ENCODE results near the gene ZNF497. TPM values are rescaled to one million over a fixed set of nuclear protein-coding genes. Genes with fewer than 3 reads are reported as not detected.

Gene ZNF497
- total and polyA plus RNA-seq, 4 donors = 0.32 to 0.87 (median 0.79) TPM; not detected in 1

Small RNAs within 50 kb of the gene (microRNA-seq; reads per million reads assigned to microRNA genes)
- 0 reads per million in 2 donors for gene MIR4754
- 0 reads per million in 2 donors for gene MIR6806

Other genes with a start within 250 kb of the ZNF497 start
- 10 to 100 TPM in 1 of 2 donors, 1 to 10 TPM in 1; 9.4 to 10.6 TPM for gene ZNF329, start 212.0 kb downstream of the ZNF497 start, total RNA-seq
- gene ZNF329, start 212.0 kb downstream of the ZNF497 start, polyA plus RNA-seq = 1 to 10 TPM; 4.1 to 5.5 TPM
- 10 to 100 TPM; 25.5 to 26.0 TPM for gene ZNF274, start 179.7 kb downstream of the ZNF497 start, total RNA-seq
- 10 to 100 TPM in 1 of 2 donors, 1 to 10 TPM in 1; 4.1 to 14.6 TPM for gene ZNF274, start 179.7 kb downstream of the ZNF497 start, polyA plus RNA-seq
- 10 to 100 TPM; 16.5 to 26.2 TPM for gene ZNF544, start 133.8 kb downstream of the ZNF497 start, total RNA-seq
- 10 to 100 TPM; 11.2 to 15.4 TPM for gene ZNF544, start 133.8 kb downstream of the ZNF497 start, polyA plus RNA-seq
- 1 to 10 TPM; 5.9 to 7.8 TPM for gene ZNF8, start 83.8 kb downstream of the ZNF497 start, total RNA-seq
- gene ZNF8, start 83.8 kb downstream of the ZNF497 start, polyA plus RNA-seq = 1 to 10 TPM in 1 of 2 donors, under 1 TPM in 1; 0.38 to 1.9 TPM
- gene ERVK3-1, start 57.4 kb downstream of the ZNF497 start, total RNA-seq = 10 to 100 TPM; 33.6 to 34.3 TPM
- 10 to 100 TPM; 26.4 to 48.1 TPM for gene ERVK3-1, start 57.4 kb downstream of the ZNF497 start, polyA plus RNA-seq
- gene ZSCAN22, start 35.8 kb downstream of the ZNF497 start, total RNA-seq = 1 to 10 TPM; 2.2 to 3.1 TPM
- gene ZSCAN22, start 35.8 kb downstream of the ZNF497 start, polyA plus RNA-seq = under 1 TPM; 0.25 to 0.43 TPM
- 10 to 100 TPM in 1 of 2 donors, 1 to 10 TPM in 1; 9.7 to 11.3 TPM for gene A1BG, start 9.3 kb downstream of the ZNF497 start, total RNA-seq
- 10 to 100 TPM; 21.5 to 81.6 TPM for gene A1BG, start 9.3 kb downstream of the ZNF497 start, polyA plus RNA-seq
- 1 to 10 TPM in 1 of 2 donors, under 1 TPM in 1; 0.65 to 1.8 TPM for gene ZNF837, start 18.3 kb upstream of the ZNF497 start, total RNA-seq
- gene ZNF837, start 18.3 kb upstream of the ZNF497 start, polyA plus RNA-seq = 1 to 10 TPM in 1 of 2 donors, under 1 TPM in 1; 0.75 to 1.2 TPM
- 100 to 1,000 TPM; 609 to 674 TPM for gene RPS5, start 24.5 kb upstream of the ZNF497 start, total RNA-seq
- 1,000 to 10,000 TPM; 1,453 to 1,636 TPM for gene RPS5, start 24.5 kb upstream of the ZNF497 start, polyA plus RNA-seq
- gene RNF225, start 32.9 kb upstream of the ZNF497 start, total RNA-seq = not detected
- gene RNF225, start 32.9 kb upstream of the ZNF497 start, polyA plus RNA-seq = not detected
- gene ZNF584, start 45.9 kb upstream of the ZNF497 start, total RNA-seq = 10 to 100 TPM; 11.8 to 13.4 TPM
- 10 to 100 TPM in 1 of 2 donors, under 1 TPM in 1; 0.75 to 10.3 TPM for gene ZNF584, start 45.9 kb upstream of the ZNF497 start, polyA plus RNA-seq
- gene ZNF132, start 77.4 kb upstream of the ZNF497 start, total RNA-seq = 1 to 10 TPM; 4.5 to 5.4 TPM
- gene ZNF132, start 77.4 kb upstream of the ZNF497 start, polyA plus RNA-seq = 1 to 10 TPM in 1 of 2 donors, under 1 TPM in 1; 0.38 to 1.4 TPM
- 1 to 10 TPM; 4.6 to 5.7 TPM for gene ZNF324B, start 88.9 kb upstream of the ZNF497 start, total RNA-seq
- 1 to 10 TPM; 1.5 to 2.3 TPM for gene ZNF324B, start 88.9 kb upstream of the ZNF497 start, polyA plus RNA-seq
- gene ZNF324, start 104.3 kb upstream of the ZNF497 start, total RNA-seq = 10 to 100 TPM; 10.8 to 14.1 TPM
- 1 to 10 TPM; 2.3 to 4.6 TPM for gene ZNF324, start 104.3 kb upstream of the ZNF497 start, polyA plus RNA-seq
- 1 to 10 TPM; 6.4 to 9.9 TPM for gene ZNF446, start 113.6 kb upstream of the ZNF497 start, total RNA-seq
- gene ZNF446, start 113.6 kb upstream of the ZNF497 start, polyA plus RNA-seq = 10 to 100 TPM; 10.4 to 26.1 TPM
- gene SLC27A5, start 149.2 kb upstream of the ZNF497 start, total RNA-seq = 1 to 10 TPM; 8.1 to 9.8 TPM
- gene SLC27A5, start 149.2 kb upstream of the ZNF497 start, polyA plus RNA-seq = 10 to 100 TPM; 12.5 to 24.6 TPM
- 10 to 100 TPM; 12.2 to 15.6 TPM for gene ZBTB45, start 157.1 kb upstream of the ZNF497 start, total RNA-seq
- gene ZBTB45, start 157.1 kb upstream of the ZNF497 start, polyA plus RNA-seq = 1 to 10 TPM; 3.0 to 8.1 TPM
- 100 to 1,000 TPM; 167 to 179 TPM for gene TRIM28, start 181.3 kb upstream of the ZNF497 start, total RNA-seq
- gene TRIM28, start 181.3 kb upstream of the ZNF497 start, polyA plus RNA-seq = 100 to 1,000 TPM in 1 of 2 donors, 10 to 100 TPM in 1; 76.5 to 210 TPM
- 10 to 100 TPM; 94.9 to 99.8 TPM for gene CHMP2A, start 192.4 kb upstream of the ZNF497 start, total RNA-seq
- 100 to 1,000 TPM; 186 to 208 TPM for gene CHMP2A, start 192.4 kb upstream of the ZNF497 start, polyA plus RNA-seq
- 10 to 100 TPM; 47.5 to 57.7 TPM for gene UBE2M, start 195.9 kb upstream of the ZNF497 start, total RNA-seq
- gene UBE2M, start 195.9 kb upstream of the ZNF497 start, polyA plus RNA-seq = 10 to 100 TPM; 47.1 to 51.2 TPM
- 10 to 100 TPM; 17.7 to 31.9 TPM for gene MZF1, start 210.6 kb upstream of the ZNF497 start, total RNA-seq
- gene MZF1, start 210.6 kb upstream of the ZNF497 start, polyA plus RNA-seq = 10 to 100 TPM in 1 of 2 donors, 1 to 10 TPM in 1; 6.3 to 81.5 TPM